Non-pigmented ciliary epithelial cell (primary cell): ENCODE results near the gene VPS50.
"Not testable (repeated sequence)": the region's sequence is repeated elsewhere in the genome, so short reads cannot be mapped to it uniquely, and the experiment has no call there.

ENCODE experiments used
- DNase-seq: peaks from one replicate; pipeline ENCODE4 v3.0.0-alpha.2; 2010; ENCODE audit warnings: low read depth

VPS50 gene

GRCh38 chr7:93242106-93242505, 9.9 kb downstream of the VPS50 start:
- no peak for DNase-seq

GRCh38 chr7:93245525-93246432, 13.6 kb downstream of the VPS50 start:
- no peak for DNase-seq

- DNase-seq = peak; percentile 17
Observed at GRCh38 chr7:93249491-93250148, 17.5 kb downstream of the VPS50 start.

GRCh38 chr7:93258661-93259060, 26.5 kb downstream of the VPS50 start:
- no peak for DNase-seq

- DNase-seq = no peak
Observed at GRCh38 chr7:93262535-93262934, 30.4 kb downstream of the VPS50 start.

GRCh38 chr7:93265220-93265619, 33.1 kb downstream of the VPS50 start:
- no peak for DNase-seq

- no peak for DNase-seq
Observed at GRCh38 chr7:93279541-93279940, 47.4 kb downstream of the VPS50 start.

GRCh38 chr7:93284908-93285307, 52.7 kb downstream of the VPS50 start:
- no peak for DNase-seq

- DNase-seq = no peak
Observed at GRCh38 chr7:93293229-93293628, 61.1 kb downstream of the VPS50 start.

GRCh38 chr7:93298206-93298605, 66.0 kb downstream of the VPS50 start:
- DNase-seq = no peak

- DNase-seq = peak; percentile 36
Observed at GRCh38 chr7:93298671-93299070, 66.5 kb downstream of the VPS50 start.

GRCh38 chr7:93301736-93302135, 69.6 kb downstream of the VPS50 start:
- no peak for DNase-seq

GRCh38 chr7:93307131-93307660, 75.0 kb downstream of the VPS50 start:
- DNase-seq = peak; percentile 62

- DNase-seq = no peak
Observed at GRCh38 chr7:93307943-93308342, 75.8 kb downstream of the VPS50 start.

- peak; percentile 31 for DNase-seq
Observed at GRCh38 chr7:93310346-93310745, 78.2 kb downstream of the VPS50 start.

- no peak for DNase-seq
Observed at GRCh38 chr7:93314449-93314848, 82.3 kb downstream of the VPS50 start.

- DNase-seq = no peak
Observed at GRCh38 chr7:93315896-93316295, 83.7 kb downstream of the VPS50 start.

- peak; percentile 24 for DNase-seq
Observed at GRCh38 chr7:93316730-93317129, 84.6 kb downstream of the VPS50 start.

GRCh38 chr7:93320887-93321286, 88.7 kb downstream of the VPS50 start:
- no peak for DNase-seq

GRCh38 chr7:93326291-93326690, 94.1 kb downstream of the VPS50 start:
- DNase-seq = not testable (repeated sequence)

GRCh38 chr7:93327006-93327633, 95.0 kb downstream of the VPS50 start:
- peak; percentile 81 for DNase-seq

- DNase-seq = no peak
Observed at GRCh38 chr7:93331706-93332105, 99.5 kb downstream of the VPS50 start.

GRCh38 chr7:93332172-93332571, 100.0 kb downstream of the VPS50 start:
- no peak for DNase-seq
